ENCODE results near the gene PERM1. TPM values are rescaled to one million over a fixed set of nuclear protein-coding genes. Genes with fewer than 3 reads are reported as not detected.

Gene PERM1
- total and polyA plus RNA-seq, 9 of the 15 experiments (the other 6 are each of a cell fraction or from before 2014, with no cell fraction given), result not detected

DNA sequence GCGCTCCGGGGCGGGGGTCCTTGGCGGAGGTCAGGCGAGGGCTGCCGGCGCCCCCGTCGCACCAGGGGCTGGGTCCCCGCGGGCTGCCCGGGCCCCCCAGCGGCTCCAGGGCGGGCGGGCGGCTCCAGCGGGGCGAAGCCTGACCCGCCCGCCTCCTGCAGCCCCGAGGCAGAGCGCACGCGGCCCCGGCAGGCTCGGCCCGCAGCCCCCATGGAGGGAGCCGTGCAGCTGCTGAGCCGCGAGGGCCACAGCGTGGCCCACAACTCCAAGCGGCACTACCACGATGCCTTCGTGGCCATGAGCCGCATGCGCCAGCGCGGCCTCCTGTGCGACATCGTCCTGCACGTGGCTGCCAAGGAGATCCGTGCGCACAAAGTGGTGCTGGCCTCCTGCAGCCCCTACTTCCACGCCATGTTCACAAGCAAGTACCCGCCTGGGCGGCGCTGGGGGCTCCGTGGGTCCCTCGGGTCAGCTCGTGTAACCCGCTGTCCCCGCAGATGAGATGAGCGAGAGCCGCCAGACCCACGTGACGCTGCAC, 20.7 kb downstream of the PERM1 start (continued):
- TF ChIP-seq, protein P1, sequence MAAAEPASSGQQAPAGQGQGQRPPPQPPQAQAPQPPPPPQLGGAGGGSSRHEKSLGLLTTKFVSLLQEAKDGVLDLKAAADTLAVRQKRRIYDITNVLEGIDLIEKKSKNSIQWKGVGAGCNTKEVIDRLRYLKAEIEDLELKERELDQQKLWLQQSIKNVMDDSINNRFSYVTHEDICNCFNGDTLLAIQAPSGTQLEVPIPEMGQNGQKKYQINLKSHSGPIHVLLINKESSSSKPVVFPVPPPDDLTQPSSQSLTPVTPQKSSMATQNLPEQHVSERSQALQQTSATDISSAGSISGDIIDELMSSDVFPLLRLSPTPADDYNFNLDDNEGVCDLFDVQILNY (CRISPR knock-in tag; IDR thresholded peaks at IDR 0.05), result 0 out of 2 replicates have a peak, but pooled peaks have one; percentile 42
- no peak for TF ChIP-seq NELFE (IDR thresholded peaks at IDR 0.05; ENCODE audit: insufficient read depth, insufficient read length)
- TF ChIP-seq, protein P2, sequence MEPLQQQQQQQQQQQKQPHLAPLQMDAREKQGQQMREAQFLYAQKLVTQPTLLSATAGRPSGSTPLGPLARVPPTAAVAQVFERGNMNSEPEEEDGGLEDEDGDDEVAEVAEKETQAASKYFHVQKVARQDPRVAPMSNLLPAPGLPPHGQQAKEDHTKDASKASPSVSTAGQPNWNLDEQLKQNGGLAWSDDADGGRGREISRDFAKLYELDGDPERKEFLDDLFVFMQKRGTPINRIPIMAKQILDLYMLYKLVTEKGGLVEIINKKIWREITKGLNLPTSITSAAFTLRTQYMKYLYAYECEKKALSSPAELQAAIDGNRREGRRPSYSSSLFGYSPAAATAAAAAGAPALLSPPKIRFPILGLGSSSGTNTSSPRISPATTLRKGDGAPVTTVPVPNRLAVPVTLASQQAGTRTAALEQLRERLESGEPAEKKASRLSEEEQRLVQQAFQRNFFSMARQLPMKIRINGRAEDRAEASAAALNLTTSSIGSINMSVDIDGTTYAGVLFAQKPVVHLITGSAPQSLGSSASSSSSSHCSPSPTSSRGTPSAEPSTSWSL (CRISPR knock-in tag; IDR thresholded peaks at IDR 0.05; ENCODE audit: borderline replicate concordance), result no peak
- no peak for TF ChIP-seq SNRNP70 (optimal IDR thresholded peaks at IDR 0.05; ENCODE audit: low read depth, low read length)
- no peak for TF ChIP-seq RBM39 (optimal IDR thresholded peaks at IDR 0.05; ENCODE audit: low read depth, low read length)
- TF ChIP-seq, protein P3, sequence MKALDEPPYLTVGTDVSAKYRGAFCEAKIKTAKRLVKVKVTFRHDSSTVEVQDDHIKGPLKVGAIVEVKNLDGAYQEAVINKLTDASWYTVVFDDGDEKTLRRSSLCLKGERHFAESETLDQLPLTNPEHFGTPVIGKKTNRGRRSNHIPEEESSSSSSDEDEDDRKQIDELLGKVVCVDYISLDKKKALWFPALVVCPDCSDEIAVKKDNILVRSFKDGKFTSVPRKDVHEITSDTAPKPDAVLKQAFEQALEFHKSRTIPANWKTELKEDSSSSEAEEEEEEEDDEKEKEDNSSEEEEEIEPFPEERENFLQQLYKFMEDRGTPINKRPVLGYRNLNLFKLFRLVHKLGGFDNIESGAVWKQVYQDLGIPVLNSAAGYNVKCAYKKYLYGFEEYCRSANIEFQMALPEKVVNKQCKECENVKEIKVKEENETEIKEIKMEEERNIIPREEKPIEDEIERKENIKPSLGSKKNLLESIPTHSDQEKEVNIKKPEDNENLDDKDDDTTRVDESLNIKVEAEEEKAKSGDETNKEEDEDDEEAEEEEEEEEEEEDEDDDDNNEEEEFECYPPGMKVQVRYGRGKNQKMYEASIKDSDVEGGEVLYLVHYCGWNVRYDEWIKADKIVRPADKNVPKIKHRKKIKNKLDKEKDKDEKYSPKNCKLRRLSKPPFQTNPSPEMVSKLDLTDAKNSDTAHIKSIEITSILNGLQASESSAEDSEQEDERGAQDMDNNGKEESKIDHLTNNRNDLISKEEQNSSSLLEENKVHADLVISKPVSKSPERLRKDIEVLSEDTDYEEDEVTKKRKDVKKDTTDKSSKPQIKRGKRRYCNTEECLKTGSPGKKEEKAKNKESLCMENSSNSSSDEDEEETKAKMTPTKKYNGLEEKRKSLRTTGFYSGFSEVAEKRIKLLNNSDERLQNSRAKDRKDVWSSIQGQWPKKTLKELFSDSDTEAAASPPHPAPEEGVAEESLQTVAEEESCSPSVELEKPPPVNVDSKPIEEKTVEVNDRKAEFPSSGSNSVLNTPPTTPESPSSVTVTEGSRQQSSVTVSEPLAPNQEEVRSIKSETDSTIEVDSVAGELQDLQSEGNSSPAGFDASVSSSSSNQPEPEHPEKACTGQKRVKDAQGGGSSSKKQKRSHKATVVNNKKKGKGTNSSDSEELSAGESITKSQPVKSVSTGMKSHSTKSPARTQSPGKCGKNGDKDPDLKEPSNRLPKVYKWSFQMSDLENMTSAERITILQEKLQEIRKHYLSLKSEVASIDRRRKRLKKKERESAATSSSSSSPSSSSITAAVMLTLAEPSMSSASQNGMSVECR (CRISPR knock-in tag; IDR thresholded peaks at IDR 0.05), result 0 out of 2 replicates have a peak, but pooled peaks have one; percentile 40
- TF ChIP-seq, protein P4, sequence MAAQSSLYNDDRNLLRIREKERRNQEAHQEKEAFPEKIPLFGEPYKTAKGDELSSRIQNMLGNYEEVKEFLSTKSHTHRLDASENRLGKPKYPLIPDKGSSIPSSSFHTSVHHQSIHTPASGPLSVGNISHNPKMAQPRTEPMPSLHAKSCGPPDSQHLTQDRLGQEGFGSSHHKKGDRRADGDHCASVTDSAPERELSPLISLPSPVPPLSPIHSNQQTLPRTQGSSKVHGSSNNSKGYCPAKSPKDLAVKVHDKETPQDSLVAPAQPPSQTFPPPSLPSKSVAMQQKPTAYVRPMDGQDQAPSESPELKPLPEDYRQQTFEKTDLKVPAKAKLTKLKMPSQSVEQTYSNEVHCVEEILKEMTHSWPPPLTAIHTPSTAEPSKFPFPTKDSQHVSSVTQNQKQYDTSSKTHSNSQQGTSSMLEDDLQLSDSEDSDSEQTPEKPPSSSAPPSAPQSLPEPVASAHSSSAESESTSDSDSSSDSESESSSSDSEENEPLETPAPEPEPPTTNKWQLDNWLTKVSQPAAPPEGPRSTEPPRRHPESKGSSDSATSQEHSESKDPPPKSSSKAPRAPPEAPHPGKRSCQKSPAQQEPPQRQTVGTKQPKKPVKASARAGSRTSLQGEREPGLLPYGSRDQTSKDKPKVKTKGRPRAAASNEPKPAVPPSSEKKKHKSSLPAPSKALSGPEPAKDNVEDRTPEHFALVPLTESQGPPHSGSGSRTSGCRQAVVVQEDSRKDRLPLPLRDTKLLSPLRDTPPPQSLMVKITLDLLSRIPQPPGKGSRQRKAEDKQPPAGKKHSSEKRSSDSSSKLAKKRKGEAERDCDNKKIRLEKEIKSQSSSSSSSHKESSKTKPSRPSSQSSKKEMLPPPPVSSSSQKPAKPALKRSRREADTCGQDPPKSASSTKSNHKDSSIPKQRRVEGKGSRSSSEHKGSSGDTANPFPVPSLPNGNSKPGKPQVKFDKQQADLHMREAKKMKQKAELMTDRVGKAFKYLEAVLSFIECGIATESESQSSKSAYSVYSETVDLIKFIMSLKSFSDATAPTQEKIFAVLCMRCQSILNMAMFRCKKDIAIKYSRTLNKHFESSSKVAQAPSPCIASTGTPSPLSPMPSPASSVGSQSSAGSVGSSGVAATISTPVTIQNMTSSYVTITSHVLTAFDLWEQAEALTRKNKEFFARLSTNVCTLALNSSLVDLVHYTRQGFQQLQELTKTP (IDR thresholded peaks at IDR 0.05; ENCODE audit: low read depth in 1 of 2, partially characterized antibody in 2 of 2), result no peak
- TF ChIP-seq, protein P5, sequence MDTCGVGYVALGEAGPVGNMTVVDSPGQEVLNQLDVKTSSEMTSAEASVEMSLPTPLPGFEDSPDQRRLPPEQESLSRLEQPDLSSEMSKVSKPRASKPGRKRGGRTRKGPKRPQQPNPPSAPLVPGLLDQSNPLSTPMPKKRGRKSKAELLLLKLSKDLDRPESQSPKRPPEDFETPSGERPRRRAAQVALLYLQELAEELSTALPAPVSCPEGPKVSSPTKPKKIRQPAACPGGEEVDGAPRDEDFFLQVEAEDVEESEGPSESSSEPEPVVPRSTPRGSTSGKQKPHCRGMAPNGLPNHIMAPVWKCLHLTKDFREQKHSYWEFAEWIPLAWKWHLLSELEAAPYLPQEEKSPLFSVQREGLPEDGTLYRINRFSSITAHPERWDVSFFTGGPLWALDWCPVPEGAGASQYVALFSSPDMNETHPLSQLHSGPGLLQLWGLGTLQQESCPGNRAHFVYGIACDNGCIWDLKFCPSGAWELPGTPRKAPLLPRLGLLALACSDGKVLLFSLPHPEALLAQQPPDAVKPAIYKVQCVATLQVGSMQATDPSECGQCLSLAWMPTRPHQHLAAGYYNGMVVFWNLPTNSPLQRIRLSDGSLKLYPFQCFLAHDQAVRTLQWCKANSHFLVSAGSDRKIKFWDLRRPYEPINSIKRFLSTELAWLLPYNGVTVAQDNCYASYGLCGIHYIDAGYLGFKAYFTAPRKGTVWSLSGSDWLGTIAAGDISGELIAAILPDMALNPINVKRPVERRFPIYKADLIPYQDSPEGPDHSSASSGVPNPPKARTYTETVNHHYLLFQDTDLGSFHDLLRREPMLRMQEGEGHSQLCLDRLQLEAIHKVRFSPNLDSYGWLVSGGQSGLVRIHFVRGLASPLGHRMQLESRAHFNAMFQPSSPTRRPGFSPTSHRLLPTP (IDR thresholded peaks at IDR 0.05; ENCODE audit: borderline replicate concordance, extremely low read depth, insufficient read length), result no peak
- TF ChIP-seq, protein P6, sequence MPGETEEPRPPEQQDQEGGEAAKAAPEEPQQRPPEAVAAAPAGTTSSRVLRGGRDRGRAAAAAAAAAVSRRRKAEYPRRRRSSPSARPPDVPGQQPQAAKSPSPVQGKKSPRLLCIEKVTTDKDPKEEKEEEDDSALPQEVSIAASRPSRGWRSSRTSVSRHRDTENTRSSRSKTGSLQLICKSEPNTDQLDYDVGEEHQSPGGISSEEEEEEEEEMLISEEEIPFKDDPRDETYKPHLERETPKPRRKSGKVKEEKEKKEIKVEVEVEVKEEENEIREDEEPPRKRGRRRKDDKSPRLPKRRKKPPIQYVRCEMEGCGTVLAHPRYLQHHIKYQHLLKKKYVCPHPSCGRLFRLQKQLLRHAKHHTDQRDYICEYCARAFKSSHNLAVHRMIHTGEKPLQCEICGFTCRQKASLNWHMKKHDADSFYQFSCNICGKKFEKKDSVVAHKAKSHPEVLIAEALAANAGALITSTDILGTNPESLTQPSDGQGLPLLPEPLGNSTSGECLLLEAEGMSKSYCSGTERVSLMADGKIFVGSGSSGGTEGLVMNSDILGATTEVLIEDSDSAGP (CRISPR knock-in tag; IDR thresholded peaks at IDR 0.05), result no peak

Measured in K562 (cell line).